Transverse colon (tissue), 4 donors: ENCODE data around the gene OR10P1.

Experiments used
- EP300 ChIP-seq: sonication (generic); formaldehyde crosslinking; IDR thresholded peaks from one replicate; pipeline ENCODE4 v1.6.1; 2017; ENCODE audit warnings: antibody characterized with exemption, low read depth
- POLR2AphosphoS5 ChIP-seq, 3 donors: sonication (generic); formaldehyde crosslinking; IDR thresholded peaks; one replicate each; pipeline ENCODE4 v1.6.1; 2016; ENCODE audit warnings: antibody characterized with exemption in 3 of 3
- TF ChIP-seq, protein P1 (sequence below), 5 experiments: fragments of 200-600 bp in 3 of 5; fragments of 450-650 bp in 2 of 5; sonication (generic) in 3 of 5; IDR thresholded peaks; 1 replicate in 2 of 5; 2 replicates in 3 of 5; pipeline ENCODE4 v1.5.1; 2016 to 2017; ENCODE audit warnings: antibody characterized with exemption in 5 of 5, inconsistent platforms in 3 of 5, mild to moderate bottlenecking in 2 of 5, moderate library complexity in 1 of 5

DNA sequence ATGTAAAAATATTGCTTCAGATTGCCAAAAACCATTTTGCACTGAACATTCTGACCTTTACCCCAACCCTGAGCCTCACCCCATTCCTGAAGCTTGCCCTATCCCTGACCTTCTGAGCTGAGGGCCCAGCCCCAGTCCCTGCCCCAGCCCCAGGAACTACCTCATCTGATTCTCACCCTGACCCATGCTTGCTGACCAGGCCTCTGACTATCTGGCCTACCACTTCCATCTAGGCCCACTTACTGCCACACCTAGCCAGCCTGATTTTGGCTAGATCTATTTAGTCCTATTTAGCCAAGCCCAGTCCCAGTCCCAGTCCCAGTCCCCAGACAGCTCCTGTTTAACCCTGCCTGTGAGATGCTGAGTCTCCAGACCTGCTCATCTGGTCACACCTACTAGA, 33.6 kb downstream of the OR10P1 start:
- TF ChIP-seq POLR2AphosphoS5 (IDR thresholded peaks at IDR 0.05) (no peak), EP300 (no peak)
- TF ChIP-seq, protein P1, sequence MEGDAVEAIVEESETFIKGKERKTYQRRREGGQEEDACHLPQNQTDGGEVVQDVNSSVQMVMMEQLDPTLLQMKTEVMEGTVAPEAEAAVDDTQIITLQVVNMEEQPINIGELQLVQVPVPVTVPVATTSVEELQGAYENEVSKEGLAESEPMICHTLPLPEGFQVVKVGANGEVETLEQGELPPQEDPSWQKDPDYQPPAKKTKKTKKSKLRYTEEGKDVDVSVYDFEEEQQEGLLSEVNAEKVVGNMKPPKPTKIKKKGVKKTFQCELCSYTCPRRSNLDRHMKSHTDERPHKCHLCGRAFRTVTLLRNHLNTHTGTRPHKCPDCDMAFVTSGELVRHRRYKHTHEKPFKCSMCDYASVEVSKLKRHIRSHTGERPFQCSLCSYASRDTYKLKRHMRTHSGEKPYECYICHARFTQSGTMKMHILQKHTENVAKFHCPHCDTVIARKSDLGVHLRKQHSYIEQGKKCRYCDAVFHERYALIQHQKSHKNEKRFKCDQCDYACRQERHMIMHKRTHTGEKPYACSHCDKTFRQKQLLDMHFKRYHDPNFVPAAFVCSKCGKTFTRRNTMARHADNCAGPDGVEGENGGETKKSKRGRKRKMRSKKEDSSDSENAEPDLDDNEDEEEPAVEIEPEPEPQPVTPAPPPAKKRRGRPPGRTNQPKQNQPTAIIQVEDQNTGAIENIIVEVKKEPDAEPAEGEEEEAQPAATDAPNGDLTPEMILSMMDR (IDR thresholded peaks at IDR 0.05) = no peak
